ENCODE results near the gene HOXB2.

DNA sequence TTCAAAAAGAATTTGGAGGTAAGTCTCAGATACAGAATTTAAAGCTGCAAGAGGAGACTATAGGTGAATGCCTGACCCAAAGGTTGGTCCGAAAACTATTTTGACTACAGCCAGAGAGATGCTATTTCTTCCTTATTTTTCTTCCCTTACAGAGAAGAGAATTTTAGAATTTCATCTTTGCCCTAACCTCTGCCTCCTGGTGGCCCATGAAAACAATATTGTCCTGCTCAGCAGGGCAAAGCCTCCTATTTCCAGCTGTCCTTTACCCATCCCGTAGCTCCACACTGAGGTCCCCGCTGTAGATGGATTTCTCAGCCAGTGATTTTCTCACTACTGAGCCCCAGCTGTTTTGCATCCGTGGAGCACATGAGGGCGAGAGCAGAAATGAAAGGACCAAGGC, 38.7 kb downstream of the HOXB2 start:
- TF ChIP-seq, protein P1, sequence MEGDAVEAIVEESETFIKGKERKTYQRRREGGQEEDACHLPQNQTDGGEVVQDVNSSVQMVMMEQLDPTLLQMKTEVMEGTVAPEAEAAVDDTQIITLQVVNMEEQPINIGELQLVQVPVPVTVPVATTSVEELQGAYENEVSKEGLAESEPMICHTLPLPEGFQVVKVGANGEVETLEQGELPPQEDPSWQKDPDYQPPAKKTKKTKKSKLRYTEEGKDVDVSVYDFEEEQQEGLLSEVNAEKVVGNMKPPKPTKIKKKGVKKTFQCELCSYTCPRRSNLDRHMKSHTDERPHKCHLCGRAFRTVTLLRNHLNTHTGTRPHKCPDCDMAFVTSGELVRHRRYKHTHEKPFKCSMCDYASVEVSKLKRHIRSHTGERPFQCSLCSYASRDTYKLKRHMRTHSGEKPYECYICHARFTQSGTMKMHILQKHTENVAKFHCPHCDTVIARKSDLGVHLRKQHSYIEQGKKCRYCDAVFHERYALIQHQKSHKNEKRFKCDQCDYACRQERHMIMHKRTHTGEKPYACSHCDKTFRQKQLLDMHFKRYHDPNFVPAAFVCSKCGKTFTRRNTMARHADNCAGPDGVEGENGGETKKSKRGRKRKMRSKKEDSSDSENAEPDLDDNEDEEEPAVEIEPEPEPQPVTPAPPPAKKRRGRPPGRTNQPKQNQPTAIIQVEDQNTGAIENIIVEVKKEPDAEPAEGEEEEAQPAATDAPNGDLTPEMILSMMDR (IDR thresholded peaks at IDR 0.05; ENCODE audit: poor library complexity), result no peak
- no peak for TF ChIP-seq EZH2phosphoT487 (IDR thresholded peaks at IDR 0.05; ENCODE audit: low read depth, severe bottlenecking, unreplicated experiment)
- TF ChIP-seq EZH2 (IDR thresholded peaks at IDR 0.05; ENCODE audit: borderline replicate concordance), result no peak
